ENCODE data around the gene SF3A2.
"Not testable (repeated sequence)": the region's sequence is repeated elsewhere in the genome, so short reads cannot be mapped to it uniquely, and the experiment has no call there.

SF3A2 gene

GRCh38 chr19:2195914-2196313 lies 40.7 kb upstream of the SF3A2 start:
- H3K27me3 ChIP-seq (ENCODE audit: insufficient read depth, low read depth, severe bottlenecking), result no peaks in the 10 kb centered on the region
- peaks cover 55% of the 10 kb centered on the region for H3K36me3 ChIP-seq
- no peaks in the 10 kb centered on the region for H3K9me3 ChIP-seq (ENCODE audit: severe bottlenecking)
- DNase-seq, result no peak
- no peak for TF ChIP-seq CTCF (IDR thresholded peaks at IDR 0.05; ENCODE audit: low read depth, low read length)
- H3K27ac ChIP-seq, result no peak overlapping the region
- no peak overlapping the region for H3K4me3 ChIP-seq (ENCODE audit: low read depth, low read length)

- Histone ChIP-seq H3K27ac (no peak overlapping the region), H3K36me3 (peaks cover 42% of the 10 kb centered on the region), H3K9me3 (ENCODE audit: severe bottlenecking) (no peaks in the 10 kb centered on the region), H3K27me3 (ENCODE audit: insufficient read depth, low read depth, severe bottlenecking) (no peaks in the 10 kb centered on the region), H3K4me3 (ENCODE audit: low read depth, low read length) (no peak overlapping the region)
- no peak for TF ChIP-seq CTCF (IDR thresholded peaks at IDR 0.05; ENCODE audit: low read depth, low read length)
- no peak for DNase-seq
Observed at GRCh38 chr19:2197270-2197669, 39.4 kb upstream of the SF3A2 start.

GRCh38 chr19:2198317-2198716 lies 38.3 kb upstream of the SF3A2 start:
- Histone ChIP-seq H3K27ac (no peak overlapping the region), H3K27me3 (ENCODE audit: insufficient read depth, low read depth, severe bottlenecking) (no peaks in the 10 kb centered on the region), H3K9me3 (ENCODE audit: severe bottlenecking) (no peaks in the 10 kb centered on the region), H3K36me3 (peaks cover 34% of the 10 kb centered on the region), H3K4me3 (ENCODE audit: low read depth, low read length) (no peak overlapping the region)
- no peak for TF ChIP-seq CTCF (IDR thresholded peaks at IDR 0.05; ENCODE audit: low read depth, low read length)
- DNase-seq, result no peak

- Histone ChIP-seq H3K4me3 (ENCODE audit: low read depth, low read length) (no peak overlapping the region), H3K36me3 (peaks cover 33% of the 10 kb centered on the region), H3K9me3 (ENCODE audit: severe bottlenecking) (no peaks in the 10 kb centered on the region), H3K27me3 (ENCODE audit: insufficient read depth, low read depth, severe bottlenecking) (no peaks in the 10 kb centered on the region), H3K27ac (no peak overlapping the region)
- TF ChIP-seq CTCF (IDR thresholded peaks at IDR 0.05; ENCODE audit: low read depth, low read length), result peak; percentile 72
- peak; percentile 26 for DNase-seq
Observed at GRCh38 chr19:2199215-2199614, 37.4 kb upstream of the SF3A2 start.

GRCh38 chr19:2199861-2200623 lies 36.6 kb upstream of the SF3A2 start:
- Histone ChIP-seq H3K4me3 (ENCODE audit: low read depth, low read length) (no peak overlapping the region), H3K27ac (no peak overlapping the region), H3K27me3 (ENCODE audit: insufficient read depth, low read depth, severe bottlenecking) (no peaks in the 10 kb centered on the region), H3K9me3 (ENCODE audit: severe bottlenecking) (no peaks in the 10 kb centered on the region), H3K36me3 (peaks cover 35% of the 10 kb centered on the region)
- TF ChIP-seq CTCF (IDR thresholded peaks at IDR 0.05; ENCODE audit: low read depth, low read length), result no peak
- DNase-seq, result no peak

GRCh38 chr19:2200624-2201294 lies 35.9 kb upstream of the SF3A2 start:
- H3K36me3 ChIP-seq, result peaks cover 32% of the 10 kb centered on the region
- not testable (repeated sequence) for H3K27me3 ChIP-seq (ENCODE audit: insufficient read depth, low read depth, severe bottlenecking); H3K9me3 ChIP-seq (ENCODE audit: severe bottlenecking); DNase-seq; H3K27ac ChIP-seq; H3K4me3 ChIP-seq (ENCODE audit: low read depth, low read length)

Data from WERI-Rb-1 (cell line).